Measurements from ENCODE around the gene GDPD3. TPM values are rescaled to one million over a fixed set of nuclear protein-coding genes. Genes with fewer than 3 reads are reported as not detected.
"Not testable (repeated sequence)": the region's sequence is repeated elsewhere in the genome, so short reads cannot be mapped to it uniquely, and the experiment has no call there.

GDPD3 gene
- total RNA-seq, 1 donor from 2014 or later, result not detected

DNA sequence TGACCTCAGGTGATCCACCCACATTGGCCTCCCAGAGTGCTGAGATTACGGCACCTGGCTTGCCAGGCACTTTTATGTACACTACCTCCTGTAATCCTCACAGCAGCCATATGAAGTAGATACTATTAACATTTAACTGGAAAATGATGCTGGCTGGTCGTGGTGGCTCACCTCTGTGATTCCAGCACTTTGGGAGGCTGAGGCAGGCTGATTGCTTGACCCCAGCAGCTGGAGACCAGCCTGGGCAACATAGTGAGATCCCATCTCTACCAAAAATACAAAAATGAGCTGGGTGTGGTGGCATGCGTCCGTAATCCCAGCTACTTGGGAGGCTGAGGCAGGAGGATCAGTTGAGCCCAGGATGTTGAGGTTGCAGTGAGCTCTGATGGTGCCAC, 11.6 kb upstream of the GDPD3 start:
- no peak for DNase-seq (ENCODE audit: low spot score)

DNA sequence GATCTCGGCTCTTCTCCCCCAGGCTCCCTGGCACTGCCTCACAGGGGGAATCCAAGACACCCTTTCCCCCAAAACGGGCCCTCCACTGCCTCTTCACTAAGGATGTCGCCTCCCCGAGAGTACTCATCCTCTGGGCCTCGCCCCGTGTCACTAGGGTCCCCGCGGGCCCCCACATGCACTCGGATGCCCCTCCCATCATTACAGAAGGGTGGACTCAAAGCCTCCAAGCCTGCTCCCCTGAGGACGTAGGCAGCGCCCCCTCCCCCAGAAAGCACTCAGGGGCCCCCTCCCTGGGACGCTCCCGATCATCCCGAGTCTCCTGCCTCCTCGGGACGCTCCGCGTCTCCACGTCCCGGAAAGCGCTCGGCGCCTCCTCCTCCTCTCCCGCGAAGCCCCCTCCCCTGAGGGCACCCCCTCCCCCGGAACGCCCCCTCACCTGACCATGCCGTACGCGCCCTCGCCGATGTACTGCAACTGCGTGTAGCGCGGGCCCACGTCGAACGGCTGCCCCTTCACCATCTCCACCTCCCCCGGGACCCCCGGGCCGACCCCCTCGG, 9.3 kb upstream of the GDPD3 start:
- peak; percentile 45 for DNase-seq (ENCODE audit: low spot score)

DNA sequence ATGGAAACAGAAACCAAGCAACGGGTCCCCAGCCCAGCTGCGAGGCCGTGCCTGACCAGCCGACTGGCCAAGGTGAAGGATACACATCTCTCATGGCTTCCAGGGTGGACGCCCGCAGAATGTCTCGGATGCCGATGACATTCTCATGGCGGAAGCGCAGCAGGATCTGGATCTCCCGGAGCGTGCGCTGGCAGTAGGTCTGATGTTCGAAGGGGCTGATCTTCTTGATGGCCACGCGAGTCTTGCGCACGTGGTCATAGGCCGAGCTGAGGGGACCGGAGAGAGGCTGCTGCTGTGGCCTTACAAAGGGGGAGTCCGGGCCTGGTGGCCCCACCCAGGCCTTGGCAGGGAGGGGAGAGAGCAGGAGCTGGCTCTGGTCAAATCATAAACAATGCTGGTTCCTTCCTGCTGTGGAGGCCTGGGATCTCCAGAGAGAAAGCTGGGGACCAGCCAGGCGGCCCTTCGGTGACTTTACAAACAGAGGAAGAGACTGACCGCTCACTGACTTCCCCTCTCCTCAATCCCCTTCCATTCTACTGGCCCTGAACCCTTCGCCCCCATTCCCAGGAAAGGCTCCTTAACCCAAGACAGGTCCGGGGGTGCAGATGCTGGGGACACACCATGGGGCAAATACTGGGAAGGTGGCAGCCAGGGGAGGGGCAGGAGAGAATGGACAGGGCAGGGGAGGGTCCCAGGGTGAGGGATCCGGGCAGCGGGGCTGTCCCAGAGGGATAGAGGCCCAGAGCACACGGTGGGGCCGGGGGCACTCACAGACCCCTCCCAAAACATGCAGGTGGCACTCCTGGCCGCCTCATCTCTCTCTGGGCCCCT, 8.6 kb upstream of the GDPD3 start:
- peak; percentile 57 for DNase-seq (ENCODE audit: low spot score)

DNA sequence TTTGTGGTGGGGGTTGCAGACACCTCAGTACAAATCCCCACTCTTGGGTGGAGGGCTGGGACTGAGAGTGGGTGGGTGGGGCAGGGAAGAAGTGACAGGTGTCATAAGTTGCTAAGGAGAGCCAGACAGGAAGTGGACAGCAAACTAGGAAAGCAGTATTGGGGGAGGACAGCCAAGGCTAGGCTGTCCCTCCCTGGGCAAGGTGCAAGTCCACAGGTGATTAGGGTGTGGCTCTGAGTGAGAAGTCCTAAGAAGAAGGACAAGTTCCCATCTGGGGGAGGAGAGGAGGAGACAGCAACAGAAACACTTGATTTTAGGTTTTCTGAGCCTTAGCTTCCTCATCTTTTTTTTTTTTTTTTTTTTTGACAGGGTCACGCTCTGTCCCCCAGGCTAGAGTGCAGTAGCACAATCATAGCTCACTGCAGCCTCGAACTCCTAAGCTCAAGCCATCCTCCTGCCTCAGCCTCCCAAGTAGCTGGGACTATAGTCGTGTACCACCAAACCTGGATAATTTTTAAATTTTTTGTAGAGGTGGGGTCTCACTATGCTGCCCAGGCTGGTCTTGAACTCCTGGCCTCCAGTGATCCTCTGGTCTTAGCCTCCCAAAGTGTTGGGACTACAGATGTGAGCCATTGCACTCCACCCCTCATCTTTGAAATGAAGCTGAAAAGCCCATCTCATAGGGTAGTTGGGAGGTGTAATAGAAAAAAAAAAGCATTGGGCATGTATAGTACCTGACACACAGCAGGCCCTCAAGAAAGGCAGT, 7.2 kb upstream of the GDPD3 start:
- DNase-seq (ENCODE audit: low spot score), result no peak

DNA sequence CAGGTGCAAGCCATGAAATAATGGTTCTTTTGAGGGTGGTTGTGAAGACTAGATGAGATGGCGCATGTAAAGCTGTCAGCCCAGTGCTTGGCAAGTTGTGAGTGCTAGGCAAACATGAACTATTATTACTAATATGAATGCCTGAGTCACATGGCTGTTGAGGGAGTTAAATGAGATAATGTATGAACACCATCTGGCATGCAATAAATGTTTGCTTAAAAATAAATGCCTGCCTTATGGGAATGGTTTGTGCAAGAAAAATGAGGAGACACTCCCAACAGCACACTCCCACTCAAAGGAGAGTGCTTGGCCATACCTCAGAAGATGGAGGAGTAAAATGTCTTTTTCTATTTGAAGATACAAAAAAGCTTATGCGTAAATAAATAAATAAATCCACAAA, 6.1 kb upstream of the GDPD3 start:
- no peak for DNase-seq (ENCODE audit: low spot score)

DNA sequence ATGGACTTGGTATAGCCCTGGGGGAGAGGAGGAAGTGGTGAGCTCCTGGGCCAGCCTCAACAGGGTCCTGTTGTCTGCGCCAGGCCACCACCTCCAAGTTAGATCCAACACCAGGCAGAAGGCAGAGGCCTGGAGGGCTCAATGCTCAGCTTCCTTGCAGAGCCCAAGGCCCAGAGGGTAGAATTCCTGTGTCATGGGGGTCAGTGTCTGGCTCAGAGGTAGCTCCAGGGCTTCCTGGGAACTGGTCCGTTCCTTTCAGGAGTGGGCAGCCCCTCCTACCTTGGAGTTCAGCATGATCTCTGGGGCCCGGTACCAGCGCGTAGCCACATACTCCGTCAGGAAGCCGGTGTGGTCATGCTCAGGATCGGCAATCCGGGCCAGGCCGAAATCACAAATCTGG, 4.4 kb upstream of the GDPD3 start:
- DNase-seq (ENCODE audit: low spot score), result no peak

DNA sequence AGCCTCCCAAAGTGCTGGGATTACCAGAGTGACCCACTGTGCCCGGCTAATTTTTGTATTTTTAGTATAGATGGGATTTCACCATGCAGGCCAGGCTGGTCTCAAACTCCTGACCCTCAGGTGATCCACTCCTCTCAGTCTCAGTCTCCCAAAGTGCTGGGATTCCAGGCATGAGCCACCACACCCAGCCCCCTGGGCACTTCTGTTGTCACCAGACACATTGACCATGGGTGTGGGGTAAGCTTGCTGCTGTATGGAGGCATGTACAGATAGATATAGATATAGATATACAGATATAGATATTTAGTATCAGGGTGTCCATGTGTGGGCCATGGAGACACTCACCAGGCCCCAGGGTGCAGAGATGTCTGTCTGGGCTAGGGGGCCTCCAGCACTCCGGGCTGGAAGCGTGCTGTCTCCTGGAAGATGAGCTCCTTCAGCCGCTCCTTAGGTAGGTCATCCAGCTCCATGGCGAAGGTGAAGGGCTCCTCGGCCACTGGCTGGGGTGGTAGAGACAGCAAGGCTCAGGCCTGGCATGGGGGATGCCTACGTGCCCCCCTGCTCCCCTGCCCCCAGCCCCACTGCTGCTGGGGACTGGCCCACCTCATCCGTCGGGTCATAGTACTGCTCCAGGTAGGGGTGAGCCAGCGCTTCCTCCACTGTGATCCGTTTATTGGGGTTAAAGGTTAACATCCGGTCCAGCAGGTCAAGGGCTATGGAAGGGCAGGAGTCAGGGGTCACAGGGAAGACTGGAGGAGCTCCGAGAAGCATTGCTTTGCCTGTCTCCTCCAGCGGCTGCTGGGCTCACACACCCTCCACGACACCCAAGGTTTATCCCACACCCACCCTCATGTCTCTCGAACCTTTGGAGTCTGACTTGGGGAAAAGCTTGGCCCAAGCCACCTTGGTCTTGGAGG, 3.2 kb upstream of the GDPD3 start:
- no peak for DNase-seq (ENCODE audit: low spot score)

DNA sequence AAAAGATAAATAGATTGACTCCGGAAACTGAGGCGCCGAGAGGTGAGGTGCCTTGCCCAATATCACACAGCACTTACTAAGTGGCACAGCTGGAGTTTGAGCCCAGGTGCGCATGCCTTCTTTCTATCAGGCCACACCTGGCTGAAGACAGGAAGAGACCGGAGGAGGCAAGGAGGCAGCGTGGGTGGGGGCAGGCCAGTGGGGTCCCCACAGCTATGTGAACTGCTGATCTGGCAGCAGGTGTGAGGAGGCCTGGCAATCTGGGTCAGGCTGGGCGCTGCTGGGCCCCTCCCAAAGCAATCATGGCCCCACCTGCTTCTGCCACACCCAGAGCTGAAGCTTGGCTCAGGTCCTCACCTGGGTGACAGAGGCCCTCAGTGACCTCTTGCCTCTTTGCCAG, 1.9 kb upstream of the GDPD3 start:
- no peak for DNase-seq (ENCODE audit: low spot score)

DNA sequence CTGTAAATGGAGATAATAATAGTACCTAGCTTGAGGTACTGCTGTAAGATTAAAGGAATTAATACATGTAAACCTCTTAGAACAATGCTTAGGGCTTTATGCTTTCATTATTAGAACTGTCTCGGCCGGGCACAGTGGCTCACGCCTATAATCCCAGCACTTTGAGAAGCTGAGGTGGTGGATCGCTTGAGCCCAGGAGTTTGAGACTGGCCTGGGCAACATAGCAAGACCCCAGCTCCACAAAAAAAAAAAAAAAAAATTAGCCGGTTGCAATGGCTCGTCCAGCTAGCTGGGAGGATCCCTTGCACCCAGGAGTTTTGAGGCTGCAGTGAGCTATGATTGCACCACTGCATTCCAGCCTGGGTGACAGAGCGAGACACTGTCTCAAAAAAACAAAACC, 1.5 kb upstream of the GDPD3 start:
- DNase-seq (ENCODE audit: low spot score), result not testable (repeated sequence)

DNA sequence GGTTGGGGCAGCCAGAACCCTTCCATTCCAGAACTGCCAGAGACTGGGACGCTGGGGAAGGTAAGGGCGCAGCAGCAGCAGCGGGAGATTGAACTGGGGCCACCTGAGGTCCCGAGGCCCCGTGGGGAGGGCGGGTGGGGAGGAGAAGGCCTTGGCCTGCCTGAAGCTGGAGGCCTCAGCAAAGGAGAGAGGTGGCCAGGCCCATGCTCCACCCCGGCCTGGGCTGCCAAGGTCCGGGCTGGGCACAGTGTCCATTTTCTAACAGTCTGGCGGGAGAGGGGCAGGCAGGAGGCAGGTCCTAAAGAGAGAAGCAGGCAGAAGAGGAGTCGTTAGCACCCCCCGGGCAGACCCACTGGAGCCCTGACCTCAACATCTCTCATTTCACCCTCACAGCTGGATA, 1.1 kb upstream of the GDPD3 start:
- DNase-seq (ENCODE audit: low spot score), result no peak

DNA sequence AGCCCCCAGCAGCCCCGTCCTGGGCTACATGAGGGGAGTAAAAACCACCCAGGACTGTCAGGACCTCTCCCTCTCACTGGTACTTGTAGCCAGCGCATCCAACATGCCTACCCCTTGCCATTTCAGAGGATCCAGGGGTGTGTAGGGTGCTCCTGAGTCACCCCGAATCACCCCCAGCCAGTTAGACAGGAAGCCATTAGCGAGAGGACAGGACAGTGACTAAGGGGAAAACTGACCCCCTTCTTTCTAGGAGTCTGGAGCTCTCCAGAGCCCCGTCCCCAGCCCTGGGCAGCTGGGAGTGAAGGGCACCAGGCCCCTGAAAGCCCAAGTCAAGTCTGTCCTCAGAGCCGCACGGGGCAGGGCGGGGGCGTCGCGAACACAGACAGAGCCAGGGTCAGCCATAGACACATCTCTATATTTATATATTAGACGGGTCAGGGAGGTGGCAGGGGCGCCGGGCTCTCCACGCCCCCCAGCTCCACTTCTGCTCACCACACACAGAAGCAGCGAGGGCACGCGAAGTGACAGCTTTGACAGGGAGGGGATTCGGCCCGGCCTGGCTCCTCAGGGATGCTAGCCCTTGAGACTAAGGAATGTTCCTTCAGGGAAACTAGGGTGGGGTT, 485 bp upstream of the GDPD3 start:
- no peak for DNase-seq (ENCODE audit: low spot score)

DNA sequence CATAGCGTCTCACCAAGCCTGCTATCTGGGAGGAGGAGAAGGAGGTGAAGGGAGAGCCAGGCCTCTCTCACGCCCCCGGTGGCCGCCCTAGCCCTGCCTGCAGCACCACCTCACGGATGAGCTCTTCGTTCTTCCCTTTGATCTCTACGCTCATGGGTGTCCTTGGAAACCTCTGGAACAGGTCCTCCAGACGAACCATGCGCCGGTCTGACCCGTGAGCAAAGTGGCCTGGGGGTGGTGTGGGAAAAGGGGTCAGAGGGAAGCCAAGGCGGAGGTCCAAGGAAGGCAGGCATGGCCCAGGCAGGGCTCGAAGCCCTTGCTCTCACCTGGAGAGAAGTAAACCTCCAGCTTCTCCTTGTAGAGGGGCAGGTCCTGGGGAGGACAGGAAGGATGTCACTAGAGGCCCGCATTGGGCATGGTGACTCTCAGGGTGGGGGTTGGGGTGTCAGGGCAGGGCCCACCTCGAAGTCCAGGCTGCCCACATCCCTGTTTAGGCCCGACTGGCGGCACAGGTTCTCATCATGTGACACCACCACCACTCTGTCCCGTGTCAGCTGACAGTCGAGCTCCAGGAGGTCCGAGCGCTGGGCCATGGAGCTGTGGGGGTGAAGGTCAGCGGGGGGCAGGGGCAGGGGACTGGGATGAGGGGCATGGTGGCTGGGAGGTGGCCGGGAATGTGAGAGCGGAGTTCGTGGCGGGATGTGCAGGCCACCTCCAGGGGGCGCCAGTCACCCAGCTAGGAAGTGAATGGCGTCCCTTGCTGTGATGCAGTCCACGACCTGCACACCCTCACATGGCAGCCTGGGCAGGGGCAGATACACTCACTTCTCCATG, 923 bp downstream of the GDPD3 start:
- DNase-seq (ENCODE audit: low spot score), result no peak

DNA sequence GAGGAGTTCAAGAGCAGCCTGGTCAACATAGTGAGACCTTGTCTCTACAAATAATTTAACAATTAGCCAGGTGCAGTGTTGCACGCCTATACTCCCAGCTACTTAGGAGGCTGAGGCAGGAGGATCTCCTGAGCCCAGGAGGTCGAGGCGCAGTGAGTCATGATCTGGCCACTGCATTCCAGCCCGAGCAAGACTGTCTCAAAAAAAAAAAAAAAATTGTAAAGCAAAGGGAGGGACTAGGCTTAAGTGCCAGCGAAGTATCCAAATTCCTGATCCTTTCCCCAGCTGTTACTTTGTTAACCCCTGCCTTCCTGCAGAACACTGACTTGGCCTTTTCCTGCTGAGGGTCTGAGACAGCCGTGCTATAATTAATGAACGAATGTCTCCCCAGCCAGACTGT, 2.7 kb downstream of the GDPD3 start:
- no peak for DNase-seq (ENCODE audit: low spot score)

DNA sequence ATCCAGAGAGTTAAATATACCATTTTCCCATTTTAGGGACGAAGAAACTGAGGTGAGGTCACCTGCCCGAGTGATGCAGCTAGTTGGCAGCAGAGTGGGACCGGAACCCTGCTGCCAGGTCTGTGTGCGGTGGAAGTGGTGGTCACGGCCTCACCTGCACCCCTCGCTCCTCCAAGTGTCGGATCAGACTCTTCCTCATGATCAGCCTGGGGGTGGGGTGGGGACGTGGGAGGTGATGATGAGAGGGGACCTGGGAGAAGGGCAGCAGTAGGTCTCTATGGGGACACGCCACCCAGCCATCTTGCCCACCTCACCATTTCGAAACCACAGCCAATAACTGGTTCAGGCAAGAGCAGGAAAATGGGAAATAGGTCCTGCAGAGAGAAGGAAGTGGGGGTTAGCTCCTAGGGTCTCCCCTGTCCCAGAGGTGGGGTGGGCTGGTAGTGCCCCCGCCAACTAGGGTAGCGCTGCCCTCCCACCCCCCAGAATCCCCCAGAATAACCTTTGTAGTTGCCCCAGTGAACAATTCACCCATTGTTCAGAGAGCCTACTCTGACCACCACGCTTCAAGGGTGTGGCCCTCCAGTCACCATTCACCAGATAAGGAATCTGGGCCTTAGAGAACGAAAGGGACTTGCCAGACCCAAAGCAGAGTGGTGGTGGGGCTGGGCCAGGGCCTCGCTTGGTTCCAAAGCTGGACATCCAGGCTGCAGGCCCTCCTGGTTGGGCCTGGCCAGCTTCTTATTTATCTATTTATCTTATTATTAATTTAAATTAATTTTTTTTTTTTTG, 5.1 kb downstream of the GDPD3 start:
- DNase-seq (ENCODE audit: low spot score), result no peak

DNA sequence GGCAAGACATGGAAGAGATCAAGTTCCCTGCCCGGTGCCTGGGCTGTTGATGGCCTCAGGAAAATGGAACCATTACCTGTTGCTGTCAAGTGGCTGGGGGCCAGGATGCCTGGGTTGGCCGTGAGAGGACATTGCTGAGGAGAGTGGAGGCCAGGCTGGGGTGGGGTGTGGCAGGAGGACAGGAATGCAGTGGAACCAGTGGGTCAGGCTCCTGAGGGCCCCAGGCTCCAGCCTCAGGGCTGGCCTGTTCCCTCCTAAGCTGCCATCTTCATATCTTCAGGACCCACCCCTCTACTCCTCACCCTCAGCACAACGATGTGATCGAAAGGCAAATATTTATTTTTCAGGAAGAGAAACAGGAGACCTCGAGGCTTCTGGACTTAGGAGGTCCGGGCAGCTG, 8.8 kb downstream of the GDPD3 start:
- no peak for DNase-seq (ENCODE audit: low spot score)

DNA sequence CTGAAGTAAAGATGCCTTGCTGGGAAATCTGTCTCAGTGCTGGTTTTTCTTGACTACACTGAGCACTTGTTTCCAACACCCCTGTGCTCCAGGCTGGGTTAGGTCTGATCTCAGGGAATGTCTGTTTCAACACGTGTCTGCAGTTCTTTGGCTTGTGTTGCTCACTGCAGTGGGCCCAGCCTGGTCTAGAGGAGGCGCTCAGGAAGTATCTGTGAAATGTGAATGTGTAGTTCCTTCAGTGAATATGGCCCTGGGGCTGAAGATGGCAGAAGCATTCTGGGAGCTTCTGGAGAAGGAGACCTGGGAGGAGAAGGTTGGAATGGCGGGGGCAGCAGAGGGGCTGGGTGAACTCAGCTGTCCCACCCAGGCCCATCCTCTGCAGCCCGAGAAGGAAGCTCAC, 9.2 kb downstream of the GDPD3 start:
- no peak for DNase-seq (ENCODE audit: low spot score)

DNA sequence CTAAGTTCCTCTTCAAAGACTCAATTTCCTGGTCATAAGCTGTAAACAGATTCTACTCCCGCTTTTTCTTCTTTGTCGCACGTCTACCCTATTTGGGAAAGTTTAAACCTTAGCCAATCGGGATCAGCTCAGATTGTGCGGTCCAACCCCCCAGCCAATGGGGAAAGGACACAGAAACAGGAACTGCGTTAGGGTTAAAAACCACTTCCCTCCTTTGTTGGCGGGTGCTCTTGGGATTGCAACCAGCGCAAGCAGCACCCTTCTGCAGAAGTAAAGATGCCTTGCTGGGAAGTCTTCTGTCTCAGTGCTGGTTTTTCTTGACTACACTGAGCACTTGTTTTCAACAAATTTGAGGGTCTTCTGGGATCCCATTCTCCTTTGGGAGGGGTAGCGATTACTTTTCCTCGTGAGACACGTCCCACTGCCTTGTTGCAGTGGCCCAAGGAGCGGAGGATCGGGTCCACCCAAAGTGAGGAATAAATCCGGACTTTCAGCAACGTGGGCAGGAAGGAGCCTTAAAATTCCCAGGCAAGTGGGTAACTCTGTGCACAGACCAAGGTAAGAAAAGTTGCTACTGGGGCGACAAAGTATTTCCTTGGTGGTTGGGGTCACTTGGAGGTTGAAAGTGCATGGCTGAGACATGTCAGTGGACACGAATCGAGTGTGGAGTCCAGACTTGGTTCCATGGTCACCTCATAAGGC, 16.3 kb downstream of the GDPD3 start:
- no peak for DNase-seq (ENCODE audit: low spot score)

DNA sequence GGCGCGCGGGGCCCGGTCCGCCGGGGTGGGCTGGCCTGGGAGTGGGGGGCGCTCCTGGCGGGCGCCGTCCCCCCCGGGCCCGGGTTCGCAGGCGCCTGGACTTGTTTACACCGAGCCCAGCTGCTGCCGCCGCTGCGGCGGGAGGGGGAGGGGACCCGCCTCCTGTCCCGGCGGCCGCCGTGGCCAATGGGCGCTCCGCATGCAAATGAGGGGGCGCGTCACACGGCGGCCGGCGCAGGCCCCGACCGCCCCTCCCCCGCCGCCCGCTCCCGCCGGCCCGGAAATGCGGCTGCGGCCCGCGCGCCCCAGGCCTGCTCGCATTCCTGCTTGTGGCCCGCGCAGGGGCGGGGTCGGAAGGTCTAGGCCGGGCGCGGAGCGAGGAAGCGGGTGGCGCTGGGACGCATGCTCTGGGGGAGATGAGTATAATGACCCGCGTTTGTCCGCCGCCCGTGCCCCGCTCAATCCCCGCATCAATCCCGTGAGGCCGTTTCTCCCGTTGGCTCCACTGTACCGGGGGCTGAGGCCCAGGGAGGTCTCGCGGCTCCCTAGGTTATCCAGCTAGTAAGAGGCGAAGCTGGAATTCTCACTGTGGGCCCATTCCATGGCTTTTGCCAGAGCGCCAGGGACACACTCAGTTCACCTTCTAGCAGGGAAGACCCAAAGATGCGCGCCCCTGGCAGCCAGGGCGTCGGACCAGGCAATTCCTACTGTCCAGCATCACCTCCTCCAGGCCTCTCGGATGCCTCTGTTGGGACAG, 17.1 kb downstream of the GDPD3 start, which contains the start of gene YPEL3:
Gene YPEL3, minus strand, starts transcription at position 109 of the 757 bp plus-strand sequence. CDS start 731 bp downstream, outside the sequence.
- peak; percentile 86 for DNase-seq (ENCODE audit: low spot score)

Measured in umbilical cord (tissue), 2 donors.